Common myeloid progenitor, CD34-positive (primary cell): ENCODE measurements around the gene FAM163A.

Experiments
- CTCF ChIA-PET: fragments of 350-600 bp; sonication (Branson Sonifier 250); formaldehyde crosslinking; loops from one replicate; lab custom pipeline; 2021; ENCODE audit warnings: antibody characterized with exemption; lab: Charles Lee
- POLR2A ChIA-PET: fragments of 350-600 bp; sonication (Branson Sonifier 250); formaldehyde crosslinking; loops from one replicate; lab custom pipeline; 2021; ENCODE audit warnings: antibody characterized with exemption; lab: Charles Lee
- DNase-seq, 3 donors: peaks; one replicate each; pipeline versions ENCODE4 v3.0.0 to v3.0.0-alpha.2; 2013
- H3K27ac ChIP-seq, 2 experiments: 1 replicate in 1 of 2; 2 replicates in 1 of 2; pipeline ENCODE4 v1.7.0; 2013; ENCODE audit warnings: inconsistent platforms in 2 of 2, low read length in 2 of 2, mild to moderate bottlenecking in 2 of 2, low read depth in 1 of 2, moderate library complexity in 1 of 2; ENCODE audit not compliant: severe bottlenecking in 2 of 2, insufficient read depth in 1 of 2, poor library complexity in 1 of 2
- H3K27me3 ChIP-seq, 5 experiments: replicated peaks in 2 of 5; 1 replicate in 3 of 5; 2 replicates in 2 of 5; pipeline versions ENCODE4 v1.6.1 to v1.7.0; 2013; ENCODE audit warnings: low read length in 4 of 5, mild to moderate bottlenecking in 2 of 5, moderate library complexity in 2 of 5, inconsistent platforms in 1 of 5; ENCODE audit not compliant: insufficient read depth in 5 of 5, control insufficient read depth in 4 of 5
- H3K36me3 ChIP-seq, 4 experiments: 1 replicate in 2 of 4; 2 replicates in 2 of 4; pipeline versions ENCODE4 v1.6.1 to v1.7.0; 2013; ENCODE audit warnings: low read length in 3 of 4, control low read depth in 1 of 4, mild to moderate bottlenecking in 1 of 4; ENCODE audit not compliant: control insufficient read depth in 4 of 4, insufficient read depth in 4 of 4
- H3K4me1 ChIP-seq, 4 experiments: 1 replicate in 3 of 4; 2 replicates in 1 of 4; pipeline versions ENCODE4 v1.6.1 to v1.7.1; 2013; ENCODE audit warnings: low read length in 3 of 4, mild to moderate bottlenecking in 3 of 4, control low read depth in 1 of 4, inconsistent platforms in 1 of 4, moderate library complexity in 1 of 4; ENCODE audit not compliant: control insufficient read depth in 4 of 4, insufficient read depth in 4 of 4; ENCODE audit errors: control extremely low read depth in 1 of 4
- H3K4me3 ChIP-seq, 7 experiments: 1 replicate in 4 of 7; 2 replicates in 3 of 7; pipeline versions ENCODE4 v1.5.1 to v1.7.0; 2013; ENCODE audit warnings: mild to moderate bottlenecking in 7 of 7, low read length in 6 of 7, moderate library complexity in 6 of 7, inconsistent platforms in 2 of 7, low read depth in 2 of 7, control low read depth in 1 of 7; ENCODE audit not compliant: insufficient read depth in 4 of 7, control insufficient read depth in 1 of 7; ENCODE audit errors: extremely low read depth in 1 of 7
- H3K9me3 ChIP-seq, 5 experiments: 1 replicate in 4 of 5; 2 replicates in 1 of 5; pipeline versions ENCODE4 v1.6.1 to v1.7.1; 2013; ENCODE audit warnings: low read length in 4 of 5, mild to moderate bottlenecking in 2 of 5, inconsistent platforms in 1 of 5, low read depth in 1 of 5, moderate library complexity in 1 of 5; ENCODE audit not compliant: control insufficient read depth in 4 of 5, insufficient read depth in 2 of 5; ENCODE audit errors: control extremely low read depth in 1 of 5
- WGBS: methylation state at CpG from one replicate; pipeline ENCODE4 v1.1.5; 2013; ENCODE audit not compliant: insufficient coverage; 5-methylcytosine and 5-hydroxymethylcytosine counted together

Gene FAM163A

DNA sequence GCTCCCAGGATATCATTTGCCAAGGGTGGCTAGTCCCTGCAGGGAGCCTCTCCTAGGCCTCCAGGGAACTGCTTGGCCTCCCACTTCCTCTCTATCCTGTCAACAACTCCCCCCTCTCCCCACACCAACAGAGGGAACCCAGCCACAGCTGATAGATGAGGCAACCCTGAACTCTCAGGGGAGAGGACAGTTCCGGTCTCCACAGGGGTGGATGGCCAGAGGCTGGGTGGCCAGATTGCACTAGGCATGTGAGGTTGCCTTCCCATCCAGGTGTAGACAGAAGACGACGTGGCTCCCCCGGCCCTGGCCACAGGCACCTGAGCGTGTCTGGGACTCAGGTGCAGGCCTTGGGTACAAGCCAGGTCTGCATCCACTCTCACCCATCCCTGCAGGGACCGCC is 81.2 kb downstream of the FAM163A start:
- Histone ChIP-seq H3K4me1 (no peaks in the 10 kb centered on the region), H3K36me3 (no peaks in the 10 kb centered on the region), H3K27me3 (peaks cover 0 to 2% (median 0%) of the 10 kb centered on the region in 5 experiments), H3K4me3 (no peak overlapping the region), H3K9me3 (no peaks in the 10 kb centered on the region), H3K27ac (no peak overlapping the region)
- DNase-seq, result no peak
- POLR2A ChIA-PET, result interaction anchor here (0.6 kb wide), 1 partner anchor 10 kb away, joined by 3 read pairs; no protein-coding TSS in a partner anchor
- CTCF ChIA-PET, result interaction anchor here (0.6 to 2.3 kb wide), 2 partner anchors 10 to 118 kb away, joined by 3 to 9 read pairs; no protein-coding TSS in a partner anchor
- WGBS, result 100% methylated on average over 5 of the region's 6 CpGs

DNA sequence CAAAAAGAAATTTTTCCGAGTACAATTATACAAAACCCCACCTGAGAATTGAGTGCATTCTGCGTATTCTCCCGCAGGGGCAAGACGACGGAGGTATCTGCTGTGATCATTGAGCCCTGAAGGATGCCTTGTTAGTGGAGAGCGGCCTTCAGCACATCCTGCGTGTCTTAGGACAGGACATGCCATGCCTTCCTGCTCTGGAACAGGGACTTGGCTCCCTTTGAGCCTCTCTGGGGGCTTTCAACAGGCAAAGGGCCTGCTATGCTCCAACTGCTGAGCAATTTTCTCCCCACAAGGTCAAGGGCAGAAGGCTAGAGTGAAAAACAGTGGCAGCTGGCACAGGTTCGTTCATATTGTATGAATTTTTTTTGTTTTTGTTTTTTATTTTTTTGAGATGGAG is 82.1 kb downstream of the FAM163A start:
- Histone ChIP-seq H3K4me1 (no peaks in the 10 kb centered on the region), H3K27ac (no peak overlapping the region), H3K4me3 (no peak overlapping the region), H3K36me3 (no peaks in the 10 kb centered on the region), H3K9me3 (no peaks in the 10 kb centered on the region), H3K27me3 (peaks cover 0 to 2% (median 0%) of the 10 kb centered on the region in 5 experiments)
- DNase-seq, result no peak
- CTCF ChIA-PET, result no interaction called here
- 94% methylated on average over 7 of the region's 8 CpGs for WGBS
- POLR2A ChIA-PET, result no interaction called here

DNA sequence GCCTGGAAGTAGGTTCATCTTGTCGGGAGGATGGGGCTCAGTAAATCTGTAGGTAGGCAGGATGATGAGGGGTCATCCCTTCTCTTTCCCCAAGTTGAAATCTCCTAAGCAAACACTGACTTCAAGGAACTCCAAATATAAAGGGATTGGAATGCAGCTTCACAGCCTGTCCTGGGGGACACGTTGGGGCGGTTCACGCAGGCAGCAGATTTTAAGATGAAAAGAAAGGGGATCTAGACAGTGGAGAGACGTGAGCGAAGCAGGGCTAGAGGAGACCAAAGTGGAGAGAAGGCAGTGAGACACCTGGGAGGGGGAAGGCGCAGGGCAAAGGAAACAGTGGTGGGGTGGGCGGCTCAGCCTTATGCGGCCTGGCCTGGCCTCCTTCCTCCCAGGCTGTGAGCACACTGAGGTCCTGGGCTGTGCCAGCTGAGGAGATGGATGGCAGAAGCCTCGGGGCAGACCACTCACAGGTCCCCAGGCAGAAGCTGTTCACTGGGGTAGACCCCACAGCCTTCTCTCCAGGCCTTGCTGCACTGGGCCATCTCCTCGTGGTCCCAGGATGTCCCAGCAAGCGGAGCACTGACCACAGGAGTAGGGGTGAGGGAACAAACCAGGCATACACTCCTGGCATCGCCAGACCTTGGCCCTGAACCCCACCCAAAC is 82.8 kb downstream of the FAM163A start:
- CTCF ChIA-PET, result no interaction called here
- no peaks in the 10 kb centered on the region for H3K36me3 ChIP-seq
- POLR2A ChIA-PET, result no interaction called here
- no peak overlapping the region for H3K4me3 ChIP-seq
- H3K4me1 ChIP-seq, result no peaks in the 10 kb centered on the region
- peaks cover 0 to 2% (median 0%) of the 10 kb centered on the region in 5 experiments for H3K27me3 ChIP-seq
- no peak overlapping the region for H3K27ac ChIP-seq
- H3K9me3 ChIP-seq, result no peaks in the 10 kb centered on the region
- no peak for DNase-seq
- 91% methylated on average over 13 of the region's 13 CpGs for WGBS

DNA sequence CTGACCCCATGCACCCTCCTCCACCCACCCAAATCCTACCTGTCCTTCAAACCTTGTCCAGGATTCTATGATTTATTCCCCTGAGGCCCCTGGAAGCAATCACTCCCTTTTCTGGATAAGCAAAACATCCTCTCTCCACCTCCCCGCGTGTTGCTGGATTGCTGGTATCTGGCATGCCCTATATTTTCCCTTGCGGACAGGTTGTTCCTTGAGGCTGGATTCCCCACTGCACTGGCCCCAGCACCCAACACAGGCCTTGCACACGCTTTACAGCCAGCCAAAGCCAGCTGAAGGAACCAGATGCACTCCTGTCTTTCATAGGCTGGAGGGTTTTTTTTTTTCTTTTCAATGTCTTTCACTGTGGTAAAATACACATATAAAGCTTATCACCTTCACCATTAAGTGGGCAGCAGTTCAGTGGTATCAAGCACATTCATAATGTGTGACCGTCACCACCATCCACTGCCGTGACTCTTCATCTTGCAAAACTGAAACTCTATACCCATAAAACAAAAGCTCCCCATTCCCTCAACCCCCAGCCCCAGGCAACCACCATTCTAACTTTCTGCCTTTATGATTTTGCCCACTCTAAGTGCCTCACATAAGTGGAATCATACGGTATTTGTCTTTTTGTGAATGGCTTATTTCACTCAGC is 83.7 kb downstream of the FAM163A start:
- 93% methylated on average over 5 of the region's 7 CpGs for WGBS
- H3K36me3 ChIP-seq, result no peaks in the 10 kb centered on the region
- peaks cover 0 to 3% (median under 1%) of the 10 kb centered on the region in 4 experiments for H3K4me1 ChIP-seq
- H3K27me3 ChIP-seq, result peaks cover 0 to 2% (median 0%) of the 10 kb centered on the region in 5 experiments
- H3K27ac ChIP-seq, result no peak overlapping the region
- DNase-seq, result no peak
- H3K9me3 ChIP-seq, result no peaks in the 10 kb centered on the region
- no peak overlapping the region for H3K4me3 ChIP-seq
- ChIA-PET CTCF (interaction anchor here (1.0 kb wide), 1 partner anchor 12 kb away, joined by 3 read pairs; no protein-coding TSS in a partner anchor), POLR2A (no interaction called here)

DNA sequence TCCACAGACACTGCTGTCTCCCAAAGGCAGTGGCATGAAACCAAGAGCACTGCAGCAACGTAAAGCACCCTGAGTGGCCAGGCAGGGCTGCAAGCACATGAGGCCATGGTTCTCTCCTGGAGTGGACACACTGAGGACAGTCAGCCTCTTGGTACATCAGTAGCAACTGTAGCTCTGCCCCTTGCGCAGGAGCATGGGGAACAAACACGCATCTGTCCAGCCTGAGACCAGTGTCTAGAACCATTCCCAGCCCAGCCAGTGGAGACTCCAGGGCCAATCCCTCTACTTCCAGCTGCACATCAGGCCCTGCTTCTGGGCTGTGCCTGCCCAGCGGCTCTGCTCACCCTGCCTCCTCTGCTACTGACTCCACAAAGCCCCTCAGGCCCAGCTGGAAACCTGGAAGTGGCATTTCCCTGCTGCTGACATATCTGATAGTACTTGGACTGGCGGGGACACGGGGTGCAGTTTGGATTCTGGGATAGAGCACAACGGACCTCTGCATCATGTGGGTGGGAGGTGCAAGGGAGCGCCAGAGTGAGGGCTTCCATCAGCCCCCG is 85.5 kb downstream of the FAM163A start:
- ChIA-PET POLR2A (no interaction called here), CTCF (interaction anchor here (0.9 to 1.6 kb wide), 3 partner anchors 14 to 19 kb away, joined by 3 to 6 read pairs (median 3); no protein-coding TSS in a partner anchor)
- Histone ChIP-seq H3K9me3 (no peaks in the 10 kb centered on the region), H3K27ac (no peak overlapping the region), H3K27me3 (peaks cover 0 to 2% (median 0%) of the 10 kb centered on the region in 5 experiments), H3K4me3 (no peak overlapping the region), H3K36me3 (no peaks in the 10 kb centered on the region), H3K4me1 (peaks cover 0 to 4% (median under 1%) of the 10 kb centered on the region in 4 experiments)
- WGBS, result 95% methylated on average over 6 of the region's 9 CpGs
- no peak for DNase-seq

DNA sequence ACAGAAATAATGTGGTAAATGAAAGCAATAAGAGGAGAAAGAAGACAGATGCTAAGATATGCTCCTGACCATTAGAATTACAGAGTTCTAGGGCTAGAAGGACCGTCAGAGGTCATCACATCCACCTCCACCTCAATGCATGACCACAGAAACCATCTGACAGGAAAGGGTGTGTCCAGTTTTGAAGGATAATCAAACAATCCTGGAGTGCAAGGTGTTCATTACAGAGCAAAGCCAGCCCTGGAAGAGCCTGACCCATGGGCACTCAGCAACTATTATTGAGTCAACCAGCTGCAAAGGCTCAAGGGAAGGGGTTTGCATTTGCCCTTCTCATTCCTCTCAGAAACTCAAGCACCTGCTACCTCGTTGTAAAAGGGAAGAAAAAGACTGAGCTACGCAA is 88.1 kb downstream of the FAM163A start:
- ChIA-PET CTCF (no interaction called here), POLR2A (no interaction called here)
- Histone ChIP-seq H3K9me3 (no peaks in the 10 kb centered on the region), H3K27me3 (peaks cover 0 to 2% (median 0%) of the 10 kb centered on the region in 5 experiments), H3K4me1 (peaks cover 0 to 4% (median under 1%) of the 10 kb centered on the region in 4 experiments), H3K27ac (no peak overlapping the region), H3K36me3 (no peaks in the 10 kb centered on the region), H3K4me3 (no peak overlapping the region)
- WGBS, result 50% methylated on average over 1 of the region's 3 CpGs
- no peak for DNase-seq
